Measurements from ENCODE around the gene ZNF600. TPM values are rescaled to one million over a fixed set of nuclear protein-coding genes. Genes with fewer than 3 reads are reported as not detected.
"Not testable (repeated sequence)": the region's sequence is repeated elsewhere in the genome, so short reads cannot be mapped to it uniquely, and the experiment has no call there.

ZNF600 gene
- total and polyA plus RNA-seq, 2 of the 13 experiments (the other 11 are each of a cell fraction or from before 2014, with no cell fraction given) = 15.0 to 16.4 TPM

DNA sequence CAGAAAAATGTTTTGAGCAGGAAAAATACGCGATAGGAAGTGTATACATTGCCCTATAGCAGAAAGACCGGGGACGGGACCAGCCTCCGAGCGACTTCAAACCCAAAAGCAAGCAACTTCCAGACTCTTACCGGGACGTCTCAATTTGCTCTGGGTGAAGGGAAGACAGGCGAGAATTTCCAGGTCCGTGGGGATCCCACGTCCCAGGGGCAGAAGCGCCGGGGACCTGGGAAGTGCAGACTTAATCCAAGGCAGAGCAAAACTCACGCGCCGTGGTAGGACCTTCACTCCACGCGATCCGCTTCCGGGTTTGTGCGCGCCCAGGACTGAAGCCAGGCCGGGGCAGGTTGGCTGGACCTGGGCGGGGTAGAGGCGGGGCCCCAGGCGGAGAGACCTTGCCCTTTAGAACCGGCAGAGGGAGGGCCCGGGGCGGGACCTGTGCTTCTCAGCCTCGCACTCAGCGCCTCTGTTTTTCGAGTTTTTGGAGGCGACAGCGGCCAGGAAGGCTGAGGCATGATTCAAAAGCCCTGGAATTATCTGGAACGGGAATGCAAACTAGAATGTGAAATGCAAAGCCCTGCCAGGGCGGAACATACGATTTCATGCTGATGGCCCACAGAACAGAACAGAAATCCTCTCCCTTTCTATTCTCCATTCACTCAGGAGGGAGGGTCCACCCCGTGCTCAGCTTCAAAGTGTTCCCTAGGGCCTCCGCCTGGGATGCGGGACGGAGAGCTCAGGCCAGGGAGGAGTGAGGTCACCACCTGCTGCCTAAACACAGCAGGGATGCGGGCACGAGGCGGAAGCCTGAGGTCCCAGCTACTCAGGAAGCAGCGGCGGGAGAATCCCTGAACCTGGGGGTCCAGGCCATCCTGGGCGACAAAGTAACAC, at the start of gene ZNF600 (continued):
- TF ChIP-seq, protein P1, sequence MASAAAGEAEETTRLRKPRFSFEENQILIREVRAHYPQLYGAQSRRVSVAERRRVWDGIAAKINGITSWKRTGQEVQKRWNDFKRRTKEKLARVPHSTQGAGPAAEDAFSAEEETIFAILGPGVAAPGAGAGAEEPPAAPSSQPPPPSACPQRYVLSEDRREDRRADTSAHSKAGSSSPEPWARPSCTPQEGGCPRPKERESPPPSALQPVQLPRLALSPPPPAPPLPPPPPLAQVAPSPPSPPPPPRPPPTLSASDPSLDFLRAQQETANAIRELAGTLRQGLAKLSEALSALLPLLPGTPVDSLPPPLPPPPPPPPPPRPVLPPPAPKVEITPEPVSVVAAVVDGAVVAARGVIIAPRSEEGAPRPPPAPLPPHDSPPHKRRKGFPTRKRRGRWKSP (CRISPR knock-in tag; IDR thresholded peaks at IDR 0.05) = 0 out of 2 replicates have a peak, but pooled peaks have one; percentile 39
- peak; percentile 21; the same call in 1 of the 2 replicates for TF ChIP-seq GATAD1 (CRISPR knock-in tag; IDR thresholded peaks at IDR 0.05)
- peak; percentile 61; the same call in 1 of the 2 replicates for TF ChIP-seq ZNF709 (CRISPR knock-in tag; IDR thresholded peaks at IDR 0.05)
- TF ChIP-seq ZNF34 (CRISPR knock-in tag; IDR thresholded peaks at IDR 0.05; ENCODE audit: borderline replicate concordance) = peak; percentile 58; the same call in 1 of the 2 replicates
- TF ChIP-seq TBX2 (CRISPR knock-in tag; IDR thresholded peaks at IDR 0.05; ENCODE audit: borderline replicate concordance) = peak; percentile 64; the same call in 1 of the 2 replicates
- TF ChIP-seq ZNF501 (CRISPR knock-in tag; IDR thresholded peaks at IDR 0.05) = peak; percentile 49; the same call in 1 of the 2 replicates
- TF ChIP-seq HNRNPLL (IDR thresholded peaks at IDR 0.05; ENCODE audit: low read depth, low read length, poor library complexity, severe bottlenecking) = peak; percentile 54
- TF ChIP-seq ARNT2 (CRISPR knock-in tag; IDR thresholded peaks at IDR 0.05; ENCODE audit: low read depth) = peak; percentile 83
- TF ChIP-seq, protein P2, sequence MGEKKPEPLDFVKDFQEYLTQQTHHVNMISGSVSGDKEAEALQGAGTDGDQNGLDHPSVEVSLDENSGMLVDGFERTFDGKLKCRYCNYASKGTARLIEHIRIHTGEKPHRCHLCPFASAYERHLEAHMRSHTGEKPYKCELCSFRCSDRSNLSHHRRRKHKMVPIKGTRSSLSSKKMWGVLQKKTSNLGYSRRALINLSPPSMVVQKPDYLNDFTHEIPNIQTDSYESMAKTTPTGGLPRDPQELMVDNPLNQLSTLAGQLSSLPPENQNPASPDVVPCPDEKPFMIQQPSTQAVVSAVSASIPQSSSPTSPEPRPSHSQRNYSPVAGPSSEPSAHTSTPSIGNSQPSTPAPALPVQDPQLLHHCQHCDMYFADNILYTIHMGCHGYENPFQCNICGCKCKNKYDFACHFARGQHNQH (CRISPR knock-in tag; IDR thresholded peaks at IDR 0.05) = peak; percentile 69
- peak; percentile 91 for TF ChIP-seq IRF2 (CRISPR knock-in tag; IDR thresholded peaks at IDR 0.05)
- peak; percentile 40; the same call in 1 of the 2 replicates for TF ChIP-seq NR2F6 (IDR thresholded peaks at IDR 0.05)
- 0 out of 2 replicates have a peak, but pooled peaks have one; percentile 42 for TF ChIP-seq NR2F6 (CRISPR knock-in tag; IDR thresholded peaks at IDR 0.05)
- TF ChIP-seq PAX8 (CRISPR knock-in tag; IDR thresholded peaks at IDR 0.05; ENCODE audit: borderline replicate concordance) = 0 out of 2 replicates have a peak, but pooled peaks have one; percentile 35
- TF ChIP-seq ZNF781 (CRISPR knock-in tag; IDR thresholded peaks at IDR 0.05; ENCODE audit: borderline replicate concordance, not compliant biosample characterization) = peak; percentile 45
- TF ChIP-seq LCORL (IDR thresholded peaks at IDR 0.05) = not testable (repeated sequence)
- TF ChIP-seq LCORL (CRISPR knock-in tag; IDR thresholded peaks at IDR 0.05) = peak; percentile 91
- TF ChIP-seq, protein P3, sequence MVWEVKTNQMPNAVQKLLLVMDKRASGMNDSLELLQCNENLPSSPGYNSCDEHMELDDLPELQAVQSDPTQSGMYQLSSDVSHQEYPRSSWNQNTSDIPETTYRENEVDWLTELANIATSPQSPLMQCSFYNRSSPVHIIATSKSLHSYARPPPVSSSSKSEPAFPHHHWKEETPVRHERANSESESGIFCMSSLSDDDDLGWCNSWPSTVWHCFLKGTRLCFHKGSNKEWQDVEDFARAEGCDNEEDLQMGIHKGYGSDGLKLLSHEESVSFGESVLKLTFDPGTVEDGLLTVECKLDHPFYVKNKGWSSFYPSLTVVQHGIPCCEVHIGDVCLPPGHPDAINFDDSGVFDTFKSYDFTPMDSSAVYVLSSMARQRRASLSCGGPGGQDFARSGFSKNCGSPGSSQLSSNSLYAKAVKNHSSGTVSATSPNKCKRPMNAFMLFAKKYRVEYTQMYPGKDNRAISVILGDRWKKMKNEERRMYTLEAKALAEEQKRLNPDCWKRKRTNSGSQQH (CRISPR knock-in tag; IDR thresholded peaks at IDR 0.05; ENCODE audit: low read depth) = 0 out of 2 replicates have a peak, but pooled peaks have one; percentile 32
- 0 out of 2 replicates have a peak, but pooled peaks have one; percentile 47 for TF ChIP-seq ZNF503 (CRISPR knock-in tag; IDR thresholded peaks at IDR 0.05)
- TF ChIP-seq MTA1 (CRISPR knock-in tag; IDR thresholded peaks at IDR 0.05; ENCODE audit: borderline replicate concordance) = peak; percentile 77
- peak; percentile 86; the same call in 1 of the 2 replicates for TF ChIP-seq MTERF4 (CRISPR knock-in tag; IDR thresholded peaks at IDR 0.05)
- TF ChIP-seq MEF2D (CRISPR knock-in tag; IDR thresholded peaks at IDR 0.05) = 0 out of 2 replicates have a peak, but pooled peaks have one; percentile 23
- TF ChIP-seq KDM4B (CRISPR knock-in tag; IDR thresholded peaks at IDR 0.05) = 0 out of 2 replicates have a peak, but pooled peaks have one; percentile 38

All from HepG2 (cell line).